IMR-90 (cell line): Measurements from ENCODE around the gene EIF4E1B. TPM values are rescaled to one million over a fixed set of nuclear protein-coding genes. Genes with fewer than 3 reads are reported as not detected.

Experiments
- ATAC-seq: fragments of 200-7000 bp; cut with Tn5 transposase; 2 replicates; pipeline ENCODE4 v1.9.1; 2020; ENCODE audit warnings: low read depth, mild to moderate bottlenecking, moderate library complexity
- BruUV-seq: library from RNA; stranded (reverse); fragments of 400-500 nt; replicated peaks from 2 replicates; lab custom pipeline; 2021; lab: Mats Ljungman, UMichigan
- CTCF ChIA-PET: fragments of 300-600 bp; formaldehyde crosslinking; extraction: SDS; loops from one replicate; lab custom pipeline; 2021; ENCODE audit warnings: antibody characterized with exemption; lab: Yijun Ruan, JAX
- POLR2A ChIA-PET: fragments of 300-600 bp; sonication (Branson Sonifier 250); formaldehyde crosslinking; loops from one replicate; lab custom pipeline; 2022; ENCODE audit warnings: antibody characterized with exemption; ENCODE audit not compliant: unreplicated experiment; lab: Charles Lee
- DNase-seq: peaks from one replicate; pipeline ENCODE4 v3.0.0; 2013
- H2AFZ ChIP-seq: replicated peaks from 2 replicates; pipeline ENCODE3; 2013; ENCODE audit warnings: low read length, mild to moderate bottlenecking; ENCODE audit not compliant: poor library complexity
- H2AK5ac ChIP-seq: 2 replicates; pipeline ENCODE4 v1.6.1; 2013; ENCODE audit warnings: low read depth, low read length, inconsistent platforms
- H2AK9ac ChIP-seq: replicated peaks from 2 replicates; pipeline ENCODE3; 2013; ENCODE audit warnings: mild to moderate bottlenecking, low read depth, low read length, moderate library complexity; ENCODE audit not compliant: poor library complexity
- H2BK120ac ChIP-seq: 2 replicates; pipeline ENCODE4 v1.6.1; 2013; ENCODE audit warnings: low read depth, low read length, inconsistent platforms
- H2BK15ac ChIP-seq: 3 replicates; pipeline ENCODE4 v1.6.1; 2013; ENCODE audit warnings: low read depth, low read length, inconsistent platforms
- H2BK20ac ChIP-seq: 2 replicates; pipeline ENCODE4 v1.6.1; 2013; ENCODE audit warnings: low read depth, mild to moderate bottlenecking, inconsistent platforms, low read length, moderate library complexity
- H2BK5ac ChIP-seq: 2 replicates; pipeline ENCODE4 v1.6.1; 2013; ENCODE audit warnings: mild to moderate bottlenecking, low read depth, low read length, inconsistent platforms; ENCODE audit not compliant: poor library complexity, severe bottlenecking
- H3K14ac ChIP-seq: replicated peaks from 2 replicates; pipeline ENCODE4 v1.6.1; 2013; ENCODE audit warnings: low read depth, low read length, inconsistent platforms
- H3K18ac ChIP-seq: 2 replicates; pipeline ENCODE4 v1.6.1; 2013; ENCODE audit warnings: low read depth, low read length, control low read depth
- H3K23ac ChIP-seq: 2 replicates; pipeline ENCODE4 v1.6.1; 2013; ENCODE audit warnings: low read depth, low read length, inconsistent platforms
- H3K27ac ChIP-seq: 2 replicates; pipeline ENCODE4 v1.5.1; 2013; ENCODE audit warnings: mild to moderate bottlenecking, control low read depth, low read length; ENCODE audit not compliant: insufficient read depth
- H3K27me3 ChIP-seq: 2 replicates; pipeline ENCODE4 v1.6.1; 2013; ENCODE audit warnings: low read length; ENCODE audit not compliant: control insufficient read depth, insufficient read depth
- H3K36me3 ChIP-seq: 2 replicates; pipeline ENCODE4 v1.6.1; 2013; ENCODE audit warnings: low read length, mixed read lengths; ENCODE audit not compliant: control insufficient read depth, insufficient read depth
- H3K4ac ChIP-seq: 2 replicates; pipeline ENCODE4 v1.6.1; 2013; ENCODE audit warnings: low read depth, low read length, inconsistent platforms
- H3K4me1 ChIP-seq: 2 replicates; pipeline ENCODE4 v1.6.1; 2013; ENCODE audit warnings: low read length, mixed read lengths; ENCODE audit not compliant: control insufficient read depth, insufficient read depth
- H3K4me2 ChIP-seq: 2 replicates; pipeline ENCODE4 v1.6.1; 2013; ENCODE audit warnings: low read depth, mild to moderate bottlenecking, control low read depth, low read length, moderate library complexity
- H3K4me3 ChIP-seq: 2 replicates; pipeline ENCODE4 v1.5.1; 2013; ENCODE audit warnings: low read depth, mild to moderate bottlenecking, control low read depth, low read length, moderate library complexity; ENCODE audit not compliant: insufficient read depth
- H3K56ac ChIP-seq: 2 replicates; pipeline ENCODE4 v1.6.1; 2013; ENCODE audit warnings: low read length, inconsistent platforms; ENCODE audit not compliant: insufficient read depth; ENCODE audit errors: extremely low read depth
- H3K79me1 ChIP-seq, 2 experiments: 2 replicates each; pipeline ENCODE4 v1.6.1; 2013; ENCODE audit warnings: low read length in 2 of 2, inconsistent platforms in 1 of 2, low read depth in 1 of 2
- H3K9ac ChIP-seq: 2 replicates; pipeline ENCODE4 v1.6.1; 2013; ENCODE audit warnings: low read depth, low read length, control low read depth
- H3K9me1 ChIP-seq: 2 replicates; pipeline ENCODE4 v1.6.1; 2013; ENCODE audit warnings: low read length, inconsistent platforms; ENCODE audit not compliant: insufficient read depth
- H3K9me3 ChIP-seq: 2 replicates; pipeline ENCODE4 v1.6.1; 2013; ENCODE audit warnings: low read length; ENCODE audit not compliant: control insufficient read depth, insufficient read depth
- H4K20me1 ChIP-seq: 2 replicates; pipeline ENCODE4 v1.6.1; 2013; ENCODE audit warnings: low read length, inconsistent platforms; ENCODE audit not compliant: insufficient read depth
- H4K5ac ChIP-seq: 2 replicates; pipeline ENCODE4 v1.6.1; 2013; ENCODE audit warnings: mild to moderate bottlenecking, low read depth, low read length, control low read depth
- H4K8ac ChIP-seq, 2 experiments: 2 replicates each; pipeline ENCODE4 v1.6.1; 2013; ENCODE audit warnings: low read depth in 2 of 2, low read length in 2 of 2, control low read depth in 1 of 2, inconsistent platforms in 1 of 2
- H4K91ac ChIP-seq: 2 replicates; pipeline ENCODE4 v1.6.1; 2013; ENCODE audit warnings: low read depth, low read length, inconsistent platforms; ENCODE audit not compliant: insufficient read depth
- BHLHE40 ChIP-seq: fragments of 150-350 bp; IDR thresholded peaks from 2 replicates; pipeline ENCODE4 v1.6.1; 2016; ENCODE audit warnings: mild to moderate bottlenecking, low read depth, low read length
- CEBPB ChIP-seq: IDR thresholded peaks from 2 replicates; pipeline ENCODE4 v1.6.1; 2012; ENCODE audit warnings: low read depth, low read length, improper control_type of control experiment
- CHD1 ChIP-seq: IDR thresholded peaks from 2 replicates; pipeline ENCODE4 v1.6.1; 2012; ENCODE audit warnings: low read depth, low read length, improper control_type of control experiment
- ELK1 ChIP-seq: fragments of 150-350 bp; IDR thresholded peaks from 2 replicates; pipeline ENCODE4 v1.6.1; 2016; ENCODE audit warnings: low read depth, mild to moderate bottlenecking, low read length, moderate library complexity, borderline replicate concordance
- FOS ChIP-seq: fragments of 150-350 bp; IDR thresholded peaks from 2 replicates; pipeline ENCODE4 v1.6.1; 2016; ENCODE audit warnings: low read depth, low read length
- MXI1 ChIP-seq: IDR thresholded peaks from 2 replicates; pipeline ENCODE4 v1.6.1; 2012; ENCODE audit warnings: low read depth, mild to moderate bottlenecking, low read length, moderate library complexity, borderline replicate concordance
- RAD21 ChIP-seq: IDR thresholded peaks from 2 replicates; pipeline ENCODE4 v1.6.1; 2012; ENCODE audit warnings: low read length, improper control_type of control experiment
- RCOR1 ChIP-seq: IDR thresholded peaks from 2 replicates; pipeline ENCODE4 v1.6.1; 2012; ENCODE audit warnings: mild to moderate bottlenecking, low read length, improper control_type of control experiment; ENCODE audit not compliant: insufficient replicate concordance
- SMC3 ChIP-seq: fragments of 150-350 bp; IDR thresholded peaks from 2 replicates; pipeline ENCODE4 v1.6.1; 2016; ENCODE audit warnings: low read depth, mild to moderate bottlenecking, antibody characterized with exemption, low read length, moderate library complexity
- USF2 ChIP-seq: fragments of 150-350 bp; IDR thresholded peaks from 2 replicates; pipeline ENCODE4 v1.6.1; 2017; ENCODE audit warnings: mild to moderate bottlenecking, antibody characterized with exemption, low read length, low read depth
- WGBS, 2 experiments: methylation state at CpG; one replicate each; pipeline versions ENCODE4 v1.1.5 to v1.1.7; 2013; ENCODE audit warnings: missing lambda C conversion rate in 2 of 2; ENCODE audit not compliant: insufficient read length in 1 of 2; ENCODE audit errors: extremely low coverage in 2 of 2; 5-methylcytosine and 5-hydroxymethylcytosine counted together
- dilution Hi-C: fragments of 300-500 bp; cut with HindIII; formaldehyde crosslinking; loops from one replicate; pipeline ENCODE4 v1.14.3; 2018; ENCODE audit warnings: low sequenced_read_pairs; ENCODE audit not compliant: unreplicated experiment
- in situ Hi-C: fragments of 300-500 bp; cut with MboI; formaldehyde crosslinking; loops from 3 replicates; pipeline ENCODE4 v1.14.3; 2019; ENCODE audit warnings: low sequenced_read_pairs, inconsistent platforms, mixed read lengths
- intact Hi-C: fragments of 100-400 bp; cut with micrococcal nuclease; formaldehyde crosslinking; loops from 2 replicates; pipeline ENCODE4 v1.10.0; 2022
- polyA plus RNA-seq, 3 experiments: library from polyadenylated mRNA; depleted of rRNA; stranded (reverse); fragments of >200 nt; gene quantifications; 2 replicates each; pipeline ENCODE4 v1.2.3, GENCODE V29; 2012; ENCODE audit warnings: low replicate concordance in 1 of 3
- total RNA-seq: library from RNA; depleted of rRNA; stranded (reverse); fragments of >200 nt; gene quantifications from 2 replicates; pipeline ENCODE4 v1.2.3, GENCODE V29; 2012

Gene EIF4E1B
- total and polyA plus RNA-seq, 2 of the 4 experiments (the other 2 are of a cell fraction) = not detected

DNA sequence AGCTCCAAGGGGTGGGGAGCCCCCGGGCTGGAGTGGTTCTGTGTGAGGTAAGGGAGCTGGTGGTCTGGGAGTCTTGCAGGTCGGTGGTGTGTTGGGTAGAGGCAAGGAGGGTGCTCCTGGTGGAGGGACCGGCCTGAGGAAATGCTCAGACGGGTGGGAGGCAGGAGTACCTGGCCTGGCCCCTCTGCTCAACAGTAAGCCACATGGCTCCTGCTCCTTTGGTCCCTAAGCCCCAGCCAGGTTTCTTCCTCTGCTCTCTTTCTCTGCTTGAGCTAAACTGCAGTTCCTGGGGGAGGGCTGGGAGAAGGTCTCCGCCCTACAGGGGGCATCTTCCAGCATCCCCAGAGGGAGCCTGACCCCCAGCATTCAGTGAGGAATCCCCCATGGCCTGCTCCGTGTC is 34.0 kb downstream of the EIF4E1B start:
- no peak overlapping the region for H3K4me2 ChIP-seq
- no peak overlapping the region for H3K56ac ChIP-seq
- DNase-seq (no peak), ATAC-seq (no peak)
- H3K14ac ChIP-seq = no peak overlapping the region
- H2AK5ac ChIP-seq = no peak overlapping the region
- intact Hi-C loops = loop anchor here (10.0 kb wide), 1 partner anchor 150 kb away; the partner anchor contains the start of gene UNC5A
- 0 out of 2 replicates have a peak, but pooled peaks cover 2% of the 10 kb centered on the region for H3K9me3 ChIP-seq
- no peak overlapping the region for H4K91ac ChIP-seq
- in situ Hi-C loops = no loop called here
- H2BK15ac ChIP-seq = no peak overlapping the region
- H3K4ac ChIP-seq = no peak overlapping the region
- CTCF ChIA-PET = no interaction called here
- no peak overlapping the region for H4K5ac ChIP-seq
- no peaks in the 10 kb centered on the region for H3K4me1 ChIP-seq
- no peak overlapping the region for H2BK5ac ChIP-seq
- H3K23ac ChIP-seq = no peak overlapping the region
- 40% methylated on average over 1 of the region's 6 CpGs; no CpG with 5 or more reads in 1 of the 2 experiments for WGBS, 2 experiments
- no peaks in the 10 kb centered on the region for H3K79me1 ChIP-seq
- dilution Hi-C loops = no loop called here
- no peak overlapping the region for H4K8ac ChIP-seq
- no TSS peak for BruUV-seq
- POLR2A ChIA-PET = no interaction called here
- H4K20me1 ChIP-seq = peaks cover 3% of the 10 kb centered on the region; the same call in 1 of the 2 replicates
- no peak overlapping the region for H3K27ac ChIP-seq
- H3K36me3 ChIP-seq = no peaks in the 10 kb centered on the region
- peaks cover 40% of the 10 kb centered on the region for H3K27me3 ChIP-seq
- no peak overlapping the region for H2BK120ac ChIP-seq
- H3K9ac ChIP-seq = no peak overlapping the region
- H2AK9ac ChIP-seq = no peak overlapping the region
- H3K18ac ChIP-seq = no peak overlapping the region
- no peak overlapping the region for H3K4me3 ChIP-seq
- H2AFZ ChIP-seq = no peak overlapping the region
- H3K9me1 ChIP-seq = 0 out of 2 replicates have a peak, but pooled peaks cover 3% of the 10 kb centered on the region
- H2BK20ac ChIP-seq = no peak overlapping the region
- TF ChIP-seq ELK1 = no peak
- no peak for TF ChIP-seq SMC3
- no peak for TF ChIP-seq RAD21
- no peak for TF ChIP-seq USF2
- no peak for TF ChIP-seq CEBPB
- TF ChIP-seq CHD1 = no peak
- no peak for TF ChIP-seq RCOR1
- TF ChIP-seq FOS = no peak
- no peak for TF ChIP-seq BHLHE40
- no peak for TF ChIP-seq MXI1
